HG03565 (cell line): Measurements from ENCODE around the gene LMX1B.

ENCODE experiments used
- ATAC-seq: cut with Tn5 transposase; IDR thresholded peaks from one replicate; pipeline ENCODE4 v1.9.1; 2021; ENCODE audit warnings: mild to moderate bottlenecking, moderate library complexity; ENCODE audit not compliant: unreplicated experiment

LMX1B gene

GRCh38 chr9:126674365-126675146, 60.8 kb downstream of the LMX1B start:
- ATAC-seq = no peak

GRCh38 chr9:126675147-126675467, 61.4 kb downstream of the LMX1B start:
- no peak for ATAC-seq

- no peak for ATAC-seq
Observed at GRCh38 chr9:126676102-126676684, 62.5 kb downstream of the LMX1B start.

- no peak for ATAC-seq
Observed at GRCh38 chr9:126676685-126677143, 63.0 kb downstream of the LMX1B start.

GRCh38 chr9:126677188-126678084, 63.7 kb downstream of the LMX1B start:
- no peak for ATAC-seq

GRCh38 chr9:126678989-126679388, 65.3 kb downstream of the LMX1B start:
- ATAC-seq = no peak

GRCh38 chr9:126681336-126681735, 67.6 kb downstream of the LMX1B start:
- no peak for ATAC-seq

- no peak for ATAC-seq
Observed at GRCh38 chr9:126682113-126682810, 68.5 kb downstream of the LMX1B start.

- no peak for ATAC-seq
Observed at GRCh38 chr9:126682928-126683697, 69.4 kb downstream of the LMX1B start.

- ATAC-seq = no peak
Observed at GRCh38 chr9:126683698-126684044, 69.9 kb downstream of the LMX1B start.

GRCh38 chr9:126684345-126684744, 70.6 kb downstream of the LMX1B start:
- no peak for ATAC-seq

- no peak for ATAC-seq
Observed at GRCh38 chr9:126684965-126685465, 71.3 kb downstream of the LMX1B start.

- ATAC-seq = no peak
Observed at GRCh38 chr9:126687930-126688461, 74.3 kb downstream of the LMX1B start.

- ATAC-seq = no peak
Observed at GRCh38 chr9:126688617-126689016, 74.9 kb downstream of the LMX1B start.

- ATAC-seq = no peak
Observed at GRCh38 chr9:126689027-126689825, 75.5 kb downstream of the LMX1B start.

- no peak for ATAC-seq
Observed at GRCh38 chr9:126690431-126691051, 76.8 kb downstream of the LMX1B start.

GRCh38 chr9:126692041-126692758, 78.5 kb downstream of the LMX1B start:
- no peak for ATAC-seq
